Stimulated activated CD4-positive, alpha-beta T cell treated with anti-CD3 and anti-CD28 coated beads, TNF-alpha, amount 100 ng/mL, for 1 hour (primary cell): ENCODE measurements around the gene DRICH1.
"Not testable (repeated sequence)": the region's sequence is repeated elsewhere in the genome, so short reads cannot be mapped to it uniquely, and the experiment has no call there.

Experiments used
- DNase-seq, 3 donors: peaks; one replicate each; pipeline ENCODE4 v3.0.0-alpha.2; 2020; ENCODE audit warnings: low read depth in 3 of 3, low spot score in 1 of 3

Gene DRICH1

GRCh38 chr22:23632178-23632577 lies at the start of gene DRICH1:
TSS of gene DRICH1 (minus strand) at chr22:23632321. CDS start at chr22:23632023, 298 bp downstream.
- no peak for DNase-seq

GRCh38 chr22:23681026-23681809 lies 49.1 kb upstream of the DRICH1 start:
- DNase-seq = no peak

- no peak for DNase-seq
Observed at GRCh38 chr22:23678133-23678532, 46.0 kb upstream of the DRICH1 start.

GRCh38 chr22:23677701-23677995 lies 45.5 kb upstream of the DRICH1 start:
- no peak for DNase-seq

- not testable (repeated sequence) for DNase-seq
Observed at GRCh38 chr22:23676841-23677700, 45.0 kb upstream of the DRICH1 start.

GRCh38 chr22:23675502-23676415 lies 43.6 kb upstream of the DRICH1 start:
- no peak for DNase-seq

- DNase-seq = not testable (repeated sequence)
Observed at GRCh38 chr22:23674886-23675501, 42.9 kb upstream of the DRICH1 start.

GRCh38 chr22:23673826-23674690 lies 41.9 kb upstream of the DRICH1 start:
- DNase-seq = no peak

- no peak for DNase-seq
Observed at GRCh38 chr22:23673050-23673620, 41.0 kb upstream of the DRICH1 start.

GRCh38 chr22:23672307-23673049 lies 40.4 kb upstream of the DRICH1 start:
- DNase-seq = not testable (repeated sequence)

- not testable (repeated sequence) for DNase-seq
Observed at GRCh38 chr22:23671387-23671786, 39.3 kb upstream of the DRICH1 start.

GRCh38 chr22:23670378-23671295 lies 38.5 kb upstream of the DRICH1 start:
- no peak for DNase-seq

- DNase-seq = not testable (repeated sequence)
Observed at GRCh38 chr22:23660381-23660780, 28.3 kb upstream of the DRICH1 start.

- no peak for DNase-seq
Observed at GRCh38 chr22:23657727-23658126, 25.6 kb upstream of the DRICH1 start.

GRCh38 chr22:23655891-23656475 lies 23.9 kb upstream of the DRICH1 start:
- no peak for DNase-seq

GRCh38 chr22:23652711-23653110 lies 20.6 kb upstream of the DRICH1 start:
- DNase-seq = no peak

GRCh38 chr22:23652286-23652685 lies 20.2 kb upstream of the DRICH1 start:
- no peak for DNase-seq
